Psoas muscle (tissue), 8 donors: Measurements from ENCODE around the gene DYNC1LI2. TPM values are rescaled to one million over a fixed set of nuclear protein-coding genes. Genes with fewer than 3 reads are reported as not detected.

Experiments
- ATAC-seq, 4 donors: fragments of 200-7000 bp; cut with Tn5 transposase; one replicate each; pipeline ENCODE4 v1.9.1; 2020; ENCODE audit warnings: moderate library complexity in 3 of 4, mild to moderate bottlenecking in 2 of 4
- DNase-seq, 2 donors: peaks; one replicate each; pipeline ENCODE4 v3.0.0-alpha.2; 2020
- H3K27ac ChIP-seq: fragments of 200-600 bp; one replicate; pipeline ENCODE4 v1.8.0; 2022
- H3K27me3 ChIP-seq, 3 donors: fragments of 200-600 bp in 1 of 3; one replicate each; pipeline versions ENCODE4 v1.6.1 to v1.8.0; 2013 to 2022; ENCODE audit warnings: low read length in 2 of 3, mild to moderate bottlenecking in 2 of 3, moderate library complexity in 1 of 3; ENCODE audit not compliant: insufficient read depth in 3 of 3
- H3K36me3 ChIP-seq, 2 donors: fragments of 200-600 bp in 1 of 2; one replicate each; pipeline versions ENCODE4 v1.6.1 to v1.8.0; 2013 to 2022; ENCODE audit warnings: low read depth in 1 of 2, mild to moderate bottlenecking in 1 of 2, moderate library complexity in 1 of 2; ENCODE audit not compliant: insufficient read depth in 1 of 2
- H3K4me1 ChIP-seq: fragments of 200-600 bp; one replicate; pipeline ENCODE4 v1.8.0; 2022
- H3K4me3 ChIP-seq: fragments of 200-600 bp; one replicate; pipeline ENCODE4 v1.8.0; 2022; ENCODE audit warnings: mild to moderate bottlenecking
- H3K9me3 ChIP-seq: fragments of 200-600 bp; one replicate; pipeline ENCODE4 v1.8.0; 2022
- whole genome bisulfite sequencing, 3 donors: extraction: QIAGEN DNeasy Blood & Tissue Kit; methylation state at CpG; one replicate each; pipeline versions ENCODE4 v1.1.6 to v1.1.7; 2013; 5-methylcytosine and 5-hydroxymethylcytosine counted together
- intact Hi-C, 2 donors: fragments of 100-400 bp; cut with DNase I; formaldehyde crosslinking; loops; one replicate each; pipeline versions ENCODE4 v1.11.0 to v1.14.2; 2022
- polyA plus RNA-seq, 3 donors: library from polyadenylated mRNA; stranded (reverse); fragments of 200-250 nt; gene quantifications; one replicate each; pipeline ENCODE4 v1.2.3, GENCODE V29; 2013
- total RNA-seq, 4 donors: library from RNA; stranded (reverse); fragmentation: NEBNext Ultra II Directional in 2 of 4; extraction: Animal tissue kit (Norgen Biotek cat#: 25700) in 2 of 4; gene quantifications; one replicate each; pipeline versions ENCODE4 v1.2.1 to v1.2.4, GENCODE V29; 2021 to 2023
- TF ChIP-seq, protein P1 (sequence below): fragments of 200-600 bp; IDR thresholded peaks from one replicate; pipeline ENCODE4 v1.8.0; 2022; ENCODE audit warnings: antibody characterized with exemption
- donor health status: healthy with polysubstance abuse.
- donor health status: DM: no; HTN: no; CAD: no; lungs with moderate emphysema.
- donor health status: Bipolar disorder and iron deficiency.
- donor health status: healthy.
- donor health status: DM: yes; HTN: yes; CAD: no.
- donor health status: DM: no; HTN: no; CAD: no.
- donor health status: DM: no; HTN: no; CAD: no.
- donor health status: DM: yes; HTN: yes; CAD: no.

Gene DYNC1LI2
- total and polyA plus RNA-seq, 7 donors = 30.8 to 76.0 (median 63.5) TPM

DNA sequence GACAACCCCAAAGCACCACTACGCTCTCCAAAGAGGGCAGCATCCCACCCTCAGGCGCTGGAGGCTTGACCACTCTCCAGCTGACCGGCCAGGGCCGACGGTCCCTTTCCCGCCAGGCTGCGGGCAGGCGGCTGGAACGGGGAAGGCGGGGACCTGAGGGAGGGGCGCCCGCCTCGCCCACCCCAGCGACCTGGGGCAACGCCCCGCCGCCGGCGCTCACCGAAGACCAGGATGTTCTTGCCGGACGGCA lies 431 bp downstream of the DYNC1LI2 start:
- TF ChIP-seq, protein P1, sequence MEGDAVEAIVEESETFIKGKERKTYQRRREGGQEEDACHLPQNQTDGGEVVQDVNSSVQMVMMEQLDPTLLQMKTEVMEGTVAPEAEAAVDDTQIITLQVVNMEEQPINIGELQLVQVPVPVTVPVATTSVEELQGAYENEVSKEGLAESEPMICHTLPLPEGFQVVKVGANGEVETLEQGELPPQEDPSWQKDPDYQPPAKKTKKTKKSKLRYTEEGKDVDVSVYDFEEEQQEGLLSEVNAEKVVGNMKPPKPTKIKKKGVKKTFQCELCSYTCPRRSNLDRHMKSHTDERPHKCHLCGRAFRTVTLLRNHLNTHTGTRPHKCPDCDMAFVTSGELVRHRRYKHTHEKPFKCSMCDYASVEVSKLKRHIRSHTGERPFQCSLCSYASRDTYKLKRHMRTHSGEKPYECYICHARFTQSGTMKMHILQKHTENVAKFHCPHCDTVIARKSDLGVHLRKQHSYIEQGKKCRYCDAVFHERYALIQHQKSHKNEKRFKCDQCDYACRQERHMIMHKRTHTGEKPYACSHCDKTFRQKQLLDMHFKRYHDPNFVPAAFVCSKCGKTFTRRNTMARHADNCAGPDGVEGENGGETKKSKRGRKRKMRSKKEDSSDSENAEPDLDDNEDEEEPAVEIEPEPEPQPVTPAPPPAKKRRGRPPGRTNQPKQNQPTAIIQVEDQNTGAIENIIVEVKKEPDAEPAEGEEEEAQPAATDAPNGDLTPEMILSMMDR = no peak
- H3K27ac ChIP-seq = peak overlapping the region; percentile 88
- intact Hi-C loops = loop anchor here in 1 of 2 donors (10.0 kb wide), 2 partner anchors 86 to 346 kb away; no protein-coding TSS in a partner anchor
- WGBS, 3 donors = 0 to 1% (median 0%) methylated on average over 20 to 22 of the region's 22 CpGs
- no peaks in the 10 kb centered on the region for H3K9me3 ChIP-seq
- H3K4me3 ChIP-seq = peak overlapping the region; percentile 96
- ATAC-seq (peak; percentile 33 to 49 (median 38)), DNase-seq (no peak)
- H3K4me1 ChIP-seq = peaks cover 25% of the 10 kb centered on the region
- H3K36me3 ChIP-seq = peaks cover 6 to 38% of the 10 kb centered on the region in 2 donors
- H3K27me3 ChIP-seq = no peaks in the 10 kb centered on the region

GRCh38 chr16:66750279-66751052 lies 943 bp downstream of the DYNC1LI2 start:
- Histone ChIP-seq H3K27me3 (no peaks in the 10 kb centered on the region), H3K9me3 (no peaks in the 10 kb centered on the region), H3K36me3 (peaks cover 6 to 43% of the 10 kb centered on the region in 2 donors), H3K4me3 (peak overlapping the region; percentile 96), H3K4me1 (peaks cover 25% of the 10 kb centered on the region), H3K27ac (peak overlapping the region; percentile 88)
- WGBS, 3 donors = 9 to 14% (median 10%) methylated on average over 12 of the region's 12 CpGs
- intact Hi-C loops = loop anchor here in 1 of 2 donors (10.0 kb wide), 2 partner anchors 86 to 346 kb away; no protein-coding TSS in a partner anchor
- ATAC-seq (peak in 1 of 4 donors; percentile 16), DNase-seq (no peak)
- TF ChIP-seq, protein P1 = no peak

DNA sequence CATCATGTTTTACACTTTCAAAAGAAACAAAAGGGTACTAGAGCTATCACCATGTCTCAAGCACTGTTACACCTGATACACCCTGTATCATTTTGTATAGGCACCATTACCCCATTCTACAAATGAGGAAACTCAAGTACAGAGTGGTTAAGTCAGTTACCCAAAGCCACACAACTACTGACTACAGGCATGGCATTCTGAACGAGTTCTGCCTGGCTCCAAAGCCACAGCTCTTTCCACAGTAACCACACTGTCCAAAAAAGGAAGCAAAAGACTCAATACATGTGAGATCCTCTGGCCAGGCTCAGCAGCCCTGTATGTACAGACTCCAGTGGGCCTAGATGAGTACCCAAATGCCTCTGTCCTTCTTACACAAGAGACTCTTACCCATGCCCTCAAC lies 4.7 kb downstream of the DYNC1LI2 start:
- H3K36me3 ChIP-seq = peaks cover 6 to 79% of the 10 kb centered on the region in 2 donors

DNA sequence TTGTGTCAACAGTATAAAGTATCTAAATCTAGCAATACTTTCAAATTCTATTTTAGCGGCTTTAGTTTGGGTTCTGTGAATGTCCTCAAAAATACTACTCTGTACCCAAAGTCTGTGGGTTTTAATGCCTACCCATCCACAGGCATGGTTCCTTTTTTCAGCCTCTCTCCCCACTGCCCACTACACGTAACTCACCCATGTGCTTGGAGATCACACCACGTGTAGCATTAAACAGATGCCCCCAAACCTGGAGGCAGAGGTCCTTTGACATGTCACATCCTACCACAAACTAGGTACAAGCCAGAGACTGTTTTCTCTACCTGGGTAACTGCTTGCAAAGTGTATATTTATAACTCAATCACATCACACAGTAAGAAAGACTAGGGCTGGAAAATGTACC lies 5.4 kb downstream of the DYNC1LI2 start:
- TF ChIP-seq, protein P1 = no peak
- Histone ChIP-seq H3K9me3 (no peaks in the 10 kb centered on the region), H3K27ac (no peak overlapping the region), H3K27me3 (no peaks in the 10 kb centered on the region), H3K36me3 (peaks cover 6 to 79% of the 10 kb centered on the region in 2 donors), H3K4me1 (peaks cover 41% of the 10 kb centered on the region), H3K4me3 (no peak overlapping the region)
- intact Hi-C loops = no loop called here
- DNase-seq = no peak
- no peak for ATAC-seq
- WGBS, 3 donors = 66 to 75% (median 73%) methylated on average over 3 of the region's 3 CpGs

More for the DNA sequence above, 4.7 kb downstream of the DYNC1LI2 start:
- intact Hi-C loops = no loop called here
- TF ChIP-seq, protein P1 = no peak
- H3K4me3 ChIP-seq = no peak overlapping the region
- 14 to 36% (median 19%) methylated on average over 1 of the region's 1 CpG for WGBS, 3 donors
- ATAC-seq = no peak
- H3K9me3 ChIP-seq = no peaks in the 10 kb centered on the region
- no peak for DNase-seq
- H3K27me3 ChIP-seq = no peaks in the 10 kb centered on the region
- H3K27ac ChIP-seq = no peak overlapping the region
- H3K4me1 ChIP-seq = peaks cover 37% of the 10 kb centered on the region
